Kidney epithelial cell (primary cell): ENCODE results near the gene PRAMEF12. TPM values are rescaled to one million over a fixed set of nuclear protein-coding genes. Genes with fewer than 3 reads are reported as not detected.
"Not testable (repeated sequence)": the region's sequence is repeated elsewhere in the genome, so short reads cannot be mapped to it uniquely, and the experiment has no call there.

Experiments
- DNase-seq: peaks from one replicate; pipeline ENCODE4 v3.0.0-alpha.2; 2010; ENCODE audit warnings: low read depth
- H3K27me3 ChIP-seq: 2 replicates; pipeline ENCODE4 v1.6.0; 2011; ENCODE audit warnings: low read length; ENCODE audit not compliant: control insufficient read depth, insufficient read depth
- H3K36me3 ChIP-seq: 2 replicates; pipeline ENCODE4 v1.5.1; 2011; ENCODE audit warnings: low read length; ENCODE audit not compliant: control insufficient read depth, insufficient read depth
- H3K4me3 ChIP-seq: 2 replicates; pipeline ENCODE4 v1.5.1; 2011; ENCODE audit warnings: low read depth, mild to moderate bottlenecking, control low read depth, low read length
- CTCF ChIP-seq: IDR thresholded peaks from 2 replicates; pipeline ENCODE4 v1.5.1; 2011; ENCODE audit warnings: mild to moderate bottlenecking, moderate library complexity, low read length, control low read depth, inconsistent platforms; ENCODE audit not compliant: insufficient read depth, poor library complexity, severe bottlenecking
- total RNA-seq: library from RNA; depleted of rRNA; stranded (reverse); fragments of >200 nt; gene quantifications from 2 replicates; pipeline ENCODE4 v1.2.3, GENCODE V29; 2015

Gene PRAMEF12
- total RNA-seq, 1 donor from 2014 or later, result 0.21 TPM

GRCh38 chr1:12809933-12810332 lies 36.4 kb downstream of the PRAMEF12 start:
- Histone ChIP-seq H3K27me3 (no peaks in the 10 kb centered on the region), H3K4me3 (no peak overlapping the region), H3K36me3 (no peaks in the 10 kb centered on the region)
- no peak for DNase-seq
- TF ChIP-seq CTCF, result no peak

- DNase-seq, result peak; percentile 14
- Histone ChIP-seq H3K4me3 (no peak overlapping the region), H3K36me3 (no peaks in the 10 kb centered on the region), H3K27me3 (no peaks in the 10 kb centered on the region)
- TF ChIP-seq CTCF, result no peak
Observed at GRCh38 chr1:12810691-12811408, 37.3 kb downstream of the PRAMEF12 start.

- H3K27me3 ChIP-seq, result no peaks in the 10 kb centered on the region
- DNase-seq, result no peak
- no peaks in the 10 kb centered on the region for H3K36me3 ChIP-seq
- H3K4me3 ChIP-seq, result no peak overlapping the region
- no peak for TF ChIP-seq CTCF
Observed at GRCh38 chr1:12811409-12811784, 37.9 kb downstream of the PRAMEF12 start.

DNA sequence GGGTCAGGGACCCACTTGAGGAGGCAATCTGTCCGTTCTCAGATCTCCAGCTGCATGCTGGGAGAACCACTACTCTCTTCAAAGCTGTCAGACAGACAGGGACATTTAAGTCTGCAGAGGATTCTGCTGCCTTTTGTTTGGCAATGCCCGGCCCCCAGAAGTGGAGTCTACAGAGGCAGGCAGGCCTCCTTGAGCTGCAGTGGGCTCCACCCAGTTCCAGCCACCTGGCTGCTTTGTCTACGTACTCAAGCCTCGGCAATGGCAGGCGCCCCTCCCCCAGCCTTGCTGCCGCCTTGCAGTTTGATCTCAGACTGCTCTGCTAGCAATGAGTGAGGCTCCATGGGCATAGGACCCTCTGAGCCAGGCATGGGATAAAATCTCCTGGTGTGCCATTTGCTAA lies 45.5 kb downstream of the PRAMEF12 start:
- not testable (repeated sequence) for H3K27me3 ChIP-seq, H3K4me3 ChIP-seq, DNase-seq, H3K36me3 ChIP-seq

Other genes with a start within 250 kb of the PRAMEF12 start
- 37.4 and 41.2 TPM in 2 replicates for gene DHRS3, start 155.5 kb upstream of the PRAMEF12 start, total RNA-seq
- gene AADACL4, start 129.7 kb upstream of the PRAMEF12 start, total RNA-seq, result not detected in 2 replicates
- not detected in 2 replicates for gene AADACL3, start 57.6 kb upstream of the PRAMEF12 start, total RNA-seq
- gene CFAP107, start 27.5 kb upstream of the PRAMEF12 start, total RNA-seq, result not detected in 2 replicates
- gene PRAMEF1, start 17.7 kb downstream of the PRAMEF12 start, total RNA-seq, result not detected in 2 replicates
- not detected in 2 replicates for gene PRAMEF11, start 57.7 kb downstream of the PRAMEF12 start, total RNA-seq
- not detected in 2 replicates for gene HNRNPCL1, start 75.0 kb downstream of the PRAMEF12 start, total RNA-seq
- gene PRAMEF2, start 83.3 kb downstream of the PRAMEF12 start, total RNA-seq, result not detected in 2 replicates
- gene PRAMEF4, start 112.5 kb downstream of the PRAMEF12 start, total RNA-seq, result not detected in 2 replicates
- gene PRAMEF10, start 124.5 kb downstream of the PRAMEF12 start, total RNA-seq, result not detected in 2 replicates
- gene PRAMEF7, start 142.9 kb downstream of the PRAMEF12 start, total RNA-seq, result 0.08 TPM in 1 of 2 replicates, not detected in the other
- not detected in 2 replicates for gene PRAMEF6, start 173.8 kb downstream of the PRAMEF12 start, total RNA-seq